Caco-2 (cell line): ENCODE data around the gene OR2A2. TPM values are rescaled to one million over a fixed set of nuclear protein-coding genes. Genes with fewer than 3 reads are reported as not detected.

Source experiments
- BruUV-seq: library from RNA; stranded (reverse); fragments of 400-500 nt; replicated peaks from 2 replicates; lab custom pipeline; 2021; lab: Mats Ljungman, UMichigan
- CTCF ChIA-PET: fragments of 300-600 bp; sonication (Branson Sonifier 250); formaldehyde crosslinking; loops from one replicate; lab custom pipeline; 2022; ENCODE audit warnings: antibody characterized with exemption; lab: Charles Lee
- POLR2A ChIA-PET: fragments of 300-600 bp; sonication (Branson Sonifier 250); formaldehyde crosslinking; loops from one replicate; lab custom pipeline; 2022; ENCODE audit warnings: antibody characterized with exemption; lab: Charles Lee
- DNase-seq, 2 experiments: peaks; one replicate each; pipeline versions ENCODE4 v3.0.0 to v3.0.0-alpha.2; 2020 to 2022
- H3K27me3 ChIP-seq: replicated peaks from 2 replicates; pipeline ENCODE4 v1.6.0; 2011; ENCODE audit warnings: low read length; ENCODE audit not compliant: control insufficient read depth, insufficient read depth
- H3K36me3 ChIP-seq: 2 replicates; pipeline ENCODE4 v1.5.1; 2011; ENCODE audit warnings: low read length; ENCODE audit not compliant: control insufficient read depth, insufficient read depth
- H3K4me1 ChIP-seq: fragments of 250-450 bp; sonication (Bioruptor Pico); 2 replicates; pipeline ENCODE4 v1.5.1; 2020; ENCODE audit warnings: mild to moderate bottlenecking
- H3K4me3 ChIP-seq: 2 replicates; pipeline ENCODE4 v1.5.1; 2011; ENCODE audit warnings: low read depth, mild to moderate bottlenecking, control low read depth, low read length
- H3K9me3 ChIP-seq: fragments of 250-450 bp; sonication (Bioruptor Pico); 2 replicates; pipeline ENCODE4 v1.5.1; 2020; ENCODE audit warnings: mild to moderate bottlenecking, moderate library complexity
- H3K27ac Mint-ChIP-seq: one replicate; pipeline ENCODE4 v1.8.0; 2022; ENCODE audit warnings: mixed read lengths; ENCODE audit not compliant: unreplicated experiment
- H3K27me3 Mint-ChIP-seq: one replicate; pipeline ENCODE4 v1.8.0; 2022; ENCODE audit warnings: mixed read lengths; ENCODE audit not compliant: insufficient read depth, unreplicated experiment
- H3K36me3 Mint-ChIP-seq: one replicate; pipeline ENCODE4 v1.8.0; 2022; ENCODE audit warnings: mild to moderate bottlenecking, mixed read lengths; ENCODE audit not compliant: insufficient read depth, unreplicated experiment
- H3K4me1 Mint-ChIP-seq: one replicate; pipeline ENCODE4 v1.8.0; 2022; ENCODE audit warnings: low read depth, mixed read lengths; ENCODE audit not compliant: unreplicated experiment
- H3K4me3 Mint-ChIP-seq: one replicate; pipeline ENCODE4 v1.8.0; 2022; ENCODE audit warnings: mild to moderate bottlenecking, moderate library complexity, mixed read lengths; ENCODE audit not compliant: unreplicated experiment
- H3K9me3 Mint-ChIP-seq: one replicate; pipeline ENCODE4 v1.8.0; 2022; ENCODE audit warnings: mixed read lengths; ENCODE audit not compliant: unreplicated experiment
- intact Hi-C: fragments of 100-400 bp; cut with micrococcal nuclease; formaldehyde crosslinking; loops from one replicate; pipeline ENCODE4 v1.10.0; 2022; ENCODE audit not compliant: unreplicated experiment
- total RNA-seq: library from RNA; stranded (reverse); gene quantifications from 2 replicates; pipeline ENCODE4 v1.2.3, GENCODE V29; 2022
- TF ChIP-seq, protein P1 (sequence below), 2 experiments: fragments of 200-600 bp in 1 of 2; IDR thresholded peaks; 1 replicate in 1 of 2; 2 replicates in 1 of 2; pipeline versions ENCODE4 v1.5.1 to v1.8.0; 2011 to 2022; ENCODE audit warnings: antibody characterized with exemption in 1 of 2, control low read depth in 1 of 2, inconsistent platforms in 1 of 2, low read depth in 1 of 2, low read length in 1 of 2, mild to moderate bottlenecking in 1 of 2, moderate library complexity in 1 of 2; ENCODE audit not compliant: insufficient read depth in 1 of 2, severe bottlenecking in 1 of 2, unreplicated experiment in 1 of 2

The OR2A2 gene
- total RNA-seq, 1 experiment from 2014 or later, result not detected

DNA sequence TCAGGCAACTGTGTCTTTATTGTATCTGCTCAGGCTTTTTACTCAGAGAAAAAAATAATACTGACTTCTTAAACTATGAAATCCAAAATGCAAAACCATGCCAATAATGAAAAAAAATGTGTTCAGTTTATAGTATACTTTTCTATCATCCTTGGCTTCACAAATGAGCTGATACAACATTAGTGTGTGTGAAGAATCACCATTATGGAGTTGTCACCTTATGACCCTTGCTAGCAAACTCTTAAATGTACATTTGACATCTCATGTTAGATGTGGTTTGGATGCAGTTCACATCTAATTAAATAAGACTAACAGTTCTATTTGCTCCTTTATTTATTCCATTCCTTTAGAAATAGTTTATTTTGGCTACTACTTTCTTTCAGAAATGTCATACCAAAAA lies 4.2 kb upstream of the OR2A2 start:
- BruUV-seq, result no TSS peak
- no peak for DNase-seq
- TF ChIP-seq, protein P1, sequence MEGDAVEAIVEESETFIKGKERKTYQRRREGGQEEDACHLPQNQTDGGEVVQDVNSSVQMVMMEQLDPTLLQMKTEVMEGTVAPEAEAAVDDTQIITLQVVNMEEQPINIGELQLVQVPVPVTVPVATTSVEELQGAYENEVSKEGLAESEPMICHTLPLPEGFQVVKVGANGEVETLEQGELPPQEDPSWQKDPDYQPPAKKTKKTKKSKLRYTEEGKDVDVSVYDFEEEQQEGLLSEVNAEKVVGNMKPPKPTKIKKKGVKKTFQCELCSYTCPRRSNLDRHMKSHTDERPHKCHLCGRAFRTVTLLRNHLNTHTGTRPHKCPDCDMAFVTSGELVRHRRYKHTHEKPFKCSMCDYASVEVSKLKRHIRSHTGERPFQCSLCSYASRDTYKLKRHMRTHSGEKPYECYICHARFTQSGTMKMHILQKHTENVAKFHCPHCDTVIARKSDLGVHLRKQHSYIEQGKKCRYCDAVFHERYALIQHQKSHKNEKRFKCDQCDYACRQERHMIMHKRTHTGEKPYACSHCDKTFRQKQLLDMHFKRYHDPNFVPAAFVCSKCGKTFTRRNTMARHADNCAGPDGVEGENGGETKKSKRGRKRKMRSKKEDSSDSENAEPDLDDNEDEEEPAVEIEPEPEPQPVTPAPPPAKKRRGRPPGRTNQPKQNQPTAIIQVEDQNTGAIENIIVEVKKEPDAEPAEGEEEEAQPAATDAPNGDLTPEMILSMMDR (IDR thresholded peaks at IDR 0.05; ENCODE audit: insufficient read depth in 1 of 2, low read depth in 1 of 2, low read length in 1 of 2, severe bottlenecking in 1 of 2, unreplicated experiment in 1 of 2), result no peak
- no peak overlapping the region for H3K4me3 Mint-ChIP-seq
- H3K27me3 ChIP-seq, result no peaks in the 10 kb centered on the region
- H3K27me3 Mint-ChIP-seq, result peaks cover 16% of the 10 kb centered on the region
- intact Hi-C loops, result no loop called here
- no peaks in the 10 kb centered on the region for H3K4me1 ChIP-seq
- no peak overlapping the region for H3K27ac Mint-ChIP-seq
- no peaks in the 10 kb centered on the region for H3K9me3 ChIP-seq
- H3K4me1 Mint-ChIP-seq, result no peaks in the 10 kb centered on the region
- no peaks in the 10 kb centered on the region for H3K9me3 Mint-ChIP-seq
- ChIA-PET POLR2A (no interaction called here), CTCF (interaction anchor here (1.8 kb wide), 1 partner anchor 23 kb away, joined by 5 read pairs; no protein-coding TSS in a partner anchor)
- H3K36me3 ChIP-seq, result no peaks in the 10 kb centered on the region
- H3K36me3 Mint-ChIP-seq, result no peaks in the 10 kb centered on the region
- H3K4me3 ChIP-seq, result no peak overlapping the region

DNA sequence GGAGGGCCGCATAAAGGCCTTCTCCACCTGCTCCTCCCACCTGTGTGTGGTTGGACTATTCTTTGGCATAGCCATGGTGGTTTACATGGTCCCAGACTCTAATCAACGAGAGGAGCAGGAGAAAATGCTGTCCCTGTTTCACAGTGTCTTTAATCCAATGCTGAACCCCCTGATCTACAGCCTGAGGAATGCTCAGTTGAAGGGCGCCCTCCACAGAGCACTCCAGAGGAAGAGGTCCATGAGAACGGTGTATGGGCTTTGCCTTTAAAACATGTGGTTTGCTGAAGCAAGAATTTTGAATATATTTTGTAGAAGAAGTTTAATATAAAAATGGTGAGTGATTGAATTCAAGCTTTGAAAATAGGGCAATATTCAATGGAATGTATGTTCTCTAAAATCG lies 889 bp downstream of the OR2A2 start:
- CTCF ChIA-PET, result no interaction called here
- peaks cover 7% of the 10 kb centered on the region for H3K27me3 Mint-ChIP-seq
- BruUV-seq, result no TSS peak
- POLR2A ChIA-PET, result no interaction called here
- TF ChIP-seq, protein P1 (IDR thresholded peaks at IDR 0.05; ENCODE audit: insufficient read depth in 1 of 2, low read depth in 1 of 2, low read length in 1 of 2, severe bottlenecking in 1 of 2, unreplicated experiment in 1 of 2), result no peak
- Histone ChIP-seq H3K27me3 (no peaks in the 10 kb centered on the region), H3K9me3 (no peaks in the 10 kb centered on the region), H3K36me3 (no peaks in the 10 kb centered on the region), H3K4me3 (no peak overlapping the region), H3K4me1 (no peaks in the 10 kb centered on the region)
- H3K4me3 Mint-ChIP-seq, result no peak overlapping the region
- no peaks in the 10 kb centered on the region for H3K9me3 Mint-ChIP-seq
- H3K27ac Mint-ChIP-seq, result no peak overlapping the region
- H3K4me1 Mint-ChIP-seq, result no peaks in the 10 kb centered on the region
- no peak for DNase-seq
- no peaks in the 10 kb centered on the region for H3K36me3 Mint-ChIP-seq
- intact Hi-C loops, result no loop called here

DNA sequence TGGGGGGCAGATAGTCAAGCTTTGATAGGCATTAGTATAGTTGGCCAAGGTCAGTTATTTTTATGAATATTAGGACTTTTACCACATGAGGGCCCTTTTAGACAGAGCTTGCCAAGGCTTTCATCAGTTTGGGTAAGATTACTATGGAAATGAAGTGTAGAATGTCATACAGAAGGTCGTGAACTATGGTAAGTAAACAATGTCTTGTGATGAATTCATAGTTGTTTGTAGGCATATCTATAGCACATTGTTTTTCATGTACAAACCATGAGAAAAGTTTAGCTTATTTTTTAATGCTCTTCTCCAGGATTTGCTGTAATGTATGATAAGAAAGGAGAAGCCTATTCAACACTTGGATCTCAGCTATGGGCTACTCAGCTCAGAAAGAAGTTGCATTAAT lies 4.3 kb downstream of the OR2A2 start:
- Mint-ChIP-seq H3K4me3 (no peak overlapping the region), H3K9me3 (no peaks in the 10 kb centered on the region), H3K4me1 (no peaks in the 10 kb centered on the region), H3K27me3 (peaks cover 4% of the 10 kb centered on the region), H3K36me3 (no peaks in the 10 kb centered on the region), H3K27ac (no peak overlapping the region)
- Histone ChIP-seq H3K36me3 (no peaks in the 10 kb centered on the region), H3K9me3 (no peaks in the 10 kb centered on the region), H3K4me3 (no peak overlapping the region), H3K4me1 (no peaks in the 10 kb centered on the region), H3K27me3 (no peaks in the 10 kb centered on the region)
- intact Hi-C loops, result no loop called here
- BruUV-seq, result no TSS peak
- TF ChIP-seq, protein P1 (IDR thresholded peaks at IDR 0.05; ENCODE audit: insufficient read depth in 1 of 2, low read depth in 1 of 2, low read length in 1 of 2, severe bottlenecking in 1 of 2, unreplicated experiment in 1 of 2), result no peak
- DNase-seq, result no peak
- CTCF ChIA-PET, result interaction anchor here (0.7 kb wide), 1 partner anchor 14 kb away, joined by 3 read pairs; no protein-coding TSS in a partner anchor
- POLR2A ChIA-PET, result no interaction called here
